SW 1271 (cell line): ENCODE results near the gene COL7A1.
"Not testable (repeated sequence)": the region's sequence is repeated elsewhere in the genome, so short reads cannot be mapped to it uniquely, and the experiment has no call there.

Experiments
- DNase-seq, 2 experiments: peaks; one replicate each; lab custom pipeline; 2025; lab: John Stamatoyannopoulos, UW

The COL7A1 gene

GRCh38 chr3:48543271-48543866 lies 51.8 kb downstream of the COL7A1 start:
- no peak for DNase-seq

- DNase-seq = no peak
Measured at GRCh38 chr3:48538451-48538850, 56.7 kb downstream of the COL7A1 start.

- no peak for DNase-seq
Measured at GRCh38 chr3:48536785-48537184, 58.3 kb downstream of the COL7A1 start.

GRCh38 chr3:48536116-48536515 lies 59.0 kb downstream of the COL7A1 start:
- DNase-seq = no peak

GRCh38 chr3:48535578-48535977 lies 59.6 kb downstream of the COL7A1 start:
- no peak for DNase-seq

GRCh38 chr3:48532977-48533337 lies 62.2 kb downstream of the COL7A1 start:
- no peak for DNase-seq

GRCh38 chr3:48532271-48532976 lies 62.7 kb downstream of the COL7A1 start:
- no peak for DNase-seq

- DNase-seq = not testable (repeated sequence)
Measured at GRCh38 chr3:48530701-48531100, 64.4 kb downstream of the COL7A1 start.

- DNase-seq = no peak
Measured at GRCh38 chr3:48528754-48529153, 66.4 kb downstream of the COL7A1 start.

GRCh38 chr3:48528048-48528447 lies 67.1 kb downstream of the COL7A1 start:
- DNase-seq = no peak

- DNase-seq = no peak
Measured at GRCh38 chr3:48524970-48525369, 70.2 kb downstream of the COL7A1 start.

GRCh38 chr3:48521635-48522034 lies 73.5 kb downstream of the COL7A1 start:
- DNase-seq = no peak

GRCh38 chr3:48519277-48519643 lies 75.9 kb downstream of the COL7A1 start:
- DNase-seq = no peak

- no peak for DNase-seq
Measured at GRCh38 chr3:48518638-48519276, 76.4 kb downstream of the COL7A1 start.

GRCh38 chr3:48518069-48518468 lies 77.1 kb downstream of the COL7A1 start:
- DNase-seq = no peak

- DNase-seq = no peak
Measured at GRCh38 chr3:48516571-48516970, 78.6 kb downstream of the COL7A1 start.

- DNase-seq = no peak
Measured at GRCh38 chr3:48514431-48515227, 80.5 kb downstream of the COL7A1 start.
